T-helper 17 cell (primary cell): ENCODE data around the gene TBC1D7. TPM values are rescaled to one million over a fixed set of nuclear protein-coding genes. Genes with fewer than 3 reads are reported as not detected.
A peak's percentile ranks its signal among the peaks of the same experiment; 100 is the strongest.

Experiments used
- ATAC-seq: fragments of 150-1000 bp; cut with Tn5 transposase; 2 replicates; pipeline ENCODE4 v1.10.0; 2021; ENCODE audit warnings: mild to moderate bottlenecking, moderate library complexity
- DNase-seq, 3 donors: peaks; one replicate each; pipeline versions ENCODE4 v3.0.0 to v3.0.0-alpha.2; 2020 to 2021
- H3K9me3 ChIP-seq: one replicate; pipeline ENCODE4 v1.7.0; 2013; ENCODE audit warnings: low read length, mild to moderate bottlenecking; ENCODE audit not compliant: control insufficient read depth, poor library complexity, severe bottlenecking
- H3K27ac Mint-ChIP-seq: one replicate; pipeline ENCODE4 v1.8.0; 2022; ENCODE audit warnings: mild to moderate bottlenecking, moderate library complexity, mixed read lengths
- H3K27me3 Mint-ChIP-seq: one replicate; pipeline ENCODE4 v1.8.0; 2022; ENCODE audit warnings: mixed read lengths
- H3K36me3 Mint-ChIP-seq: one replicate; pipeline ENCODE4 v1.8.0; 2022; ENCODE audit warnings: low read depth, mixed read lengths
- H3K4me1 Mint-ChIP-seq: one replicate; pipeline ENCODE4 v1.8.0; 2022; ENCODE audit warnings: mild to moderate bottlenecking, mixed read lengths
- H3K4me3 Mint-ChIP-seq: one replicate; pipeline ENCODE4 v1.8.0; 2022; ENCODE audit warnings: mild to moderate bottlenecking, moderate library complexity, mixed read lengths
- total RNA-seq, 4 donors: library from RNA in 2 of 4; stranded (reverse) in 2 of 4; gene quantifications; one replicate each; pipeline ENCODE4 v1.2.3 and lab custom pipeline; 2022 to 2026

TBC1D7 gene
- total RNA-seq, 2 donors from 2014 or later, result 9.1 to 12.4 TPM

GRCh38 chr6:13274707-13275434 lies 53.5 kb downstream of the TBC1D7 start:
- H3K27ac Mint-ChIP-seq, result peak overlapping the region; percentile 95
- H3K27me3 Mint-ChIP-seq, result peaks cover 6% of the 10 kb centered on the region
- no peak overlapping the region for H3K4me3 Mint-ChIP-seq
- DNase-seq (no peak), ATAC-seq (no peak)
- peaks cover 3% of the 10 kb centered on the region for H3K36me3 Mint-ChIP-seq
- H3K4me1 Mint-ChIP-seq, result peaks cover 9% of the 10 kb centered on the region
- H3K9me3 ChIP-seq, result no peaks in the 10 kb centered on the region

GRCh38 chr6:13273931-13274706 lies 54.2 kb downstream of the TBC1D7 start:
- H3K36me3 Mint-ChIP-seq, result peaks cover 3% of the 10 kb centered on the region
- no peaks in the 10 kb centered on the region for H3K9me3 ChIP-seq
- H3K4me1 Mint-ChIP-seq, result peaks cover 9% of the 10 kb centered on the region
- peaks cover 6% of the 10 kb centered on the region for H3K27me3 Mint-ChIP-seq
- DNase-seq (peak; percentile 14 to 32 (median 31)), ATAC-seq (peak; percentile 94)
- peak overlapping the region; percentile 95 for H3K27ac Mint-ChIP-seq
- peak overlapping the region; percentile 86 for H3K4me3 Mint-ChIP-seq

- Mint-ChIP-seq H3K36me3 (peaks cover 3% of the 10 kb centered on the region), H3K27me3 (peaks cover 6% of the 10 kb centered on the region), H3K27ac (peak overlapping the region; percentile 95), H3K4me3 (peak overlapping the region; percentile 86), H3K4me1 (peaks cover 9% of the 10 kb centered on the region)
- H3K9me3 ChIP-seq, result no peaks in the 10 kb centered on the region
- no peak for ATAC-seq
- no peak for DNase-seq
These were observed 55.0 kb downstream of the TBC1D7 start for GRCh38 chr6:13273202-13273930.

GRCh38 chr6:13272131-13273046 lies 55.9 kb downstream of the TBC1D7 start:
- peak overlapping the region; percentile 57 for H3K27ac Mint-ChIP-seq
- DNase-seq (no peak), ATAC-seq (peak; percentile 31)
- peaks cover 9% of the 10 kb centered on the region for H3K4me1 Mint-ChIP-seq
- peaks cover 3% of the 10 kb centered on the region for H3K36me3 Mint-ChIP-seq
- H3K4me3 Mint-ChIP-seq, result peak overlapping the region; percentile 28
- H3K9me3 ChIP-seq, result no peaks in the 10 kb centered on the region
- peaks cover 6% of the 10 kb centered on the region for H3K27me3 Mint-ChIP-seq

- no peak overlapping the region for H3K4me3 Mint-ChIP-seq
- DNase-seq (no peak), ATAC-seq (no peak)
- H3K36me3 Mint-ChIP-seq, result peaks cover 4% of the 10 kb centered on the region
- H3K27me3 Mint-ChIP-seq, result peaks cover 6% of the 10 kb centered on the region
- H3K9me3 ChIP-seq, result no peaks in the 10 kb centered on the region
- H3K4me1 Mint-ChIP-seq, result peaks cover 8% of the 10 kb centered on the region
- peak overlapping the region; percentile 47 for H3K27ac Mint-ChIP-seq
These were observed 59.3 kb downstream of the TBC1D7 start for GRCh38 chr6:13268913-13269518.

- Mint-ChIP-seq H3K4me3 (no peak overlapping the region), H3K4me1 (no peaks in the 10 kb centered on the region), H3K27ac (no peak overlapping the region), H3K27me3 (peaks cover 4% of the 10 kb centered on the region), H3K36me3 (peaks cover 3% of the 10 kb centered on the region)
- H3K9me3 ChIP-seq, result no peaks in the 10 kb centered on the region
- DNase-seq (no peak), ATAC-seq (no peak)
These were observed 61.1 kb downstream of the TBC1D7 start for GRCh38 chr6:13267142-13267651.

GRCh38 chr6:13263669-13264068 lies 64.7 kb downstream of the TBC1D7 start:
- Mint-ChIP-seq H3K4me3 (no peak overlapping the region), H3K4me1 (peaks cover 5% of the 10 kb centered on the region), H3K36me3 (peaks cover 2% of the 10 kb centered on the region), H3K27me3 (no peaks in the 10 kb centered on the region), H3K27ac (no peak overlapping the region)
- no peak for DNase-seq
- ATAC-seq, result no peak
- no peaks in the 10 kb centered on the region for H3K9me3 ChIP-seq

- Mint-ChIP-seq H3K36me3 (peaks cover 2% of the 10 kb centered on the region), H3K27ac (no peak overlapping the region), H3K4me3 (no peak overlapping the region), H3K27me3 (peaks cover 5% of the 10 kb centered on the region), H3K4me1 (peaks cover 5% of the 10 kb centered on the region)
- no peaks in the 10 kb centered on the region for H3K9me3 ChIP-seq
- no peak for DNase-seq
- no peak for ATAC-seq
These were observed 65.8 kb downstream of the TBC1D7 start for GRCh38 chr6:13262302-13263230.

- Mint-ChIP-seq H3K36me3 (peaks cover 2% of the 10 kb centered on the region), H3K27ac (no peak overlapping the region), H3K4me3 (no peak overlapping the region), H3K27me3 (peaks cover 6% of the 10 kb centered on the region), H3K4me1 (peaks cover 5% of the 10 kb centered on the region)
- DNase-seq, result no peak
- ATAC-seq, result peak; percentile 77
- no peaks in the 10 kb centered on the region for H3K9me3 ChIP-seq
These were observed 66.8 kb downstream of the TBC1D7 start for GRCh38 chr6:13261464-13261994.

GRCh38 chr6:13260831-13261230 lies 67.5 kb downstream of the TBC1D7 start:
- no peaks in the 10 kb centered on the region for H3K9me3 ChIP-seq
- no peak overlapping the region for H3K4me3 Mint-ChIP-seq
- no peak for DNase-seq
- no peak for ATAC-seq
- peaks cover 2% of the 10 kb centered on the region for H3K36me3 Mint-ChIP-seq
- H3K4me1 Mint-ChIP-seq, result peaks cover 5% of the 10 kb centered on the region
- no peak overlapping the region for H3K27ac Mint-ChIP-seq
- peaks cover 6% of the 10 kb centered on the region for H3K27me3 Mint-ChIP-seq

- DNase-seq, result no peak
- H3K9me3 ChIP-seq, result no peaks in the 10 kb centered on the region
- Mint-ChIP-seq H3K27ac (no peak overlapping the region), H3K4me3 (no peak overlapping the region), H3K36me3 (peaks cover 2% of the 10 kb centered on the region), H3K27me3 (peaks cover 6% of the 10 kb centered on the region), H3K4me1 (peaks cover 5% of the 10 kb centered on the region)
- ATAC-seq, result no peak
These were observed 68.2 kb downstream of the TBC1D7 start for GRCh38 chr6:13260101-13260598.
